ENCODE measurements around the gene NTSR1.

GRCh38 chr20:62785393-62785792 lies 76.8 kb downstream of the NTSR1 start:
- TF ChIP-seq, protein P1, sequence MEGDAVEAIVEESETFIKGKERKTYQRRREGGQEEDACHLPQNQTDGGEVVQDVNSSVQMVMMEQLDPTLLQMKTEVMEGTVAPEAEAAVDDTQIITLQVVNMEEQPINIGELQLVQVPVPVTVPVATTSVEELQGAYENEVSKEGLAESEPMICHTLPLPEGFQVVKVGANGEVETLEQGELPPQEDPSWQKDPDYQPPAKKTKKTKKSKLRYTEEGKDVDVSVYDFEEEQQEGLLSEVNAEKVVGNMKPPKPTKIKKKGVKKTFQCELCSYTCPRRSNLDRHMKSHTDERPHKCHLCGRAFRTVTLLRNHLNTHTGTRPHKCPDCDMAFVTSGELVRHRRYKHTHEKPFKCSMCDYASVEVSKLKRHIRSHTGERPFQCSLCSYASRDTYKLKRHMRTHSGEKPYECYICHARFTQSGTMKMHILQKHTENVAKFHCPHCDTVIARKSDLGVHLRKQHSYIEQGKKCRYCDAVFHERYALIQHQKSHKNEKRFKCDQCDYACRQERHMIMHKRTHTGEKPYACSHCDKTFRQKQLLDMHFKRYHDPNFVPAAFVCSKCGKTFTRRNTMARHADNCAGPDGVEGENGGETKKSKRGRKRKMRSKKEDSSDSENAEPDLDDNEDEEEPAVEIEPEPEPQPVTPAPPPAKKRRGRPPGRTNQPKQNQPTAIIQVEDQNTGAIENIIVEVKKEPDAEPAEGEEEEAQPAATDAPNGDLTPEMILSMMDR (IDR thresholded peaks at IDR 0.05): no peak
- no peak for TF ChIP-seq POLR2AphosphoS5 (IDR thresholded peaks at IDR 0.05)
